NB4 (cell line): ENCODE measurements around the gene TBX5.

Source experiments
- MYC ChIP-seq: IDR thresholded peaks from 2 replicates; pipeline ENCODE4 v1.6.1; 2011; ENCODE audit warnings: low read depth, low read length
- TF ChIP-seq, protein P1 (sequence below): IDR thresholded peaks from one replicate; pipeline ENCODE4 v1.5.1; 2012; ENCODE audit warnings: low read depth, low read length

DNA sequence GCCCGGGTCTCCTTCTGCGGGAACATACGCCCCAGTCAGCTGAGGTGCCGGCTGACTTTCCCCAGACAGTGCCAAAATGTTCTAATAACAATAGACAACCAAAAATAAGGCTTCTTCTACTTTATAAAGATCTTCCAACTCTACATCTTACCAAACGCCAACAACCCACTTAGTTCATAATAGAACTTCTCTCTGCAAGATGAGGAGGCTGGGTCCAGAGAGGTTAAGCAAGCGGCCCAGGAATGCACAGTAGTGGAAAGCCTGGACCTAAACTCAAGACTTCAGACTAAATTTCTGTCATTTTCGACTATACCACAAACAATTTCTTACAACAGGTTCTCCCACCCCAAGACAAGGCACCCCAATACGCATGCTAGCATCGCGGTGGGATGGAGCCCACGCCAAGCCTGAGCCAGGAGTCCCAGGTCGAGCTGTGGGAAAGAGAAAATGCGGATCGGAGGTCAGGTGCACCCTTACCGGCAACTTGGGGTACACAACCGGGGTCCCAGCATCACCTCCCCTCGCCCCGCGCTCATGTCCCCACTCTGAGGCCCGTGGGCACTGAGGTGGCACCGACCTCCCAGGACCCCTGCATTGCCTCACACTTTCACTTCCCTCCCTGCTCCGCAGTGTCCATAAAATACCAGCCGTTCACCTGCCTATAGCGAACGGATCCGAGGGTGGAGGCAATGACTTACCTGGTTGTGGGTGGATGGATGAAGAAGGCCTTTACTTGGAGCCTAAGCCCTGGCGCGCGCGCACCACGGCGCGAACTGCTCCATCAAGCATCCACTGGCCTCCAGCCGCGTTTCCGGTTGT is 42.1 kb upstream of the TBX5 start:
- TF ChIP-seq, protein P1, sequence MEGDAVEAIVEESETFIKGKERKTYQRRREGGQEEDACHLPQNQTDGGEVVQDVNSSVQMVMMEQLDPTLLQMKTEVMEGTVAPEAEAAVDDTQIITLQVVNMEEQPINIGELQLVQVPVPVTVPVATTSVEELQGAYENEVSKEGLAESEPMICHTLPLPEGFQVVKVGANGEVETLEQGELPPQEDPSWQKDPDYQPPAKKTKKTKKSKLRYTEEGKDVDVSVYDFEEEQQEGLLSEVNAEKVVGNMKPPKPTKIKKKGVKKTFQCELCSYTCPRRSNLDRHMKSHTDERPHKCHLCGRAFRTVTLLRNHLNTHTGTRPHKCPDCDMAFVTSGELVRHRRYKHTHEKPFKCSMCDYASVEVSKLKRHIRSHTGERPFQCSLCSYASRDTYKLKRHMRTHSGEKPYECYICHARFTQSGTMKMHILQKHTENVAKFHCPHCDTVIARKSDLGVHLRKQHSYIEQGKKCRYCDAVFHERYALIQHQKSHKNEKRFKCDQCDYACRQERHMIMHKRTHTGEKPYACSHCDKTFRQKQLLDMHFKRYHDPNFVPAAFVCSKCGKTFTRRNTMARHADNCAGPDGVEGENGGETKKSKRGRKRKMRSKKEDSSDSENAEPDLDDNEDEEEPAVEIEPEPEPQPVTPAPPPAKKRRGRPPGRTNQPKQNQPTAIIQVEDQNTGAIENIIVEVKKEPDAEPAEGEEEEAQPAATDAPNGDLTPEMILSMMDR: no peak
- TF ChIP-seq MYC: no peak
